ENCODE data around the gene ACADM. TPM values are rescaled to one million over a fixed set of nuclear protein-coding genes. Genes with fewer than 3 reads are reported as not detected.

Gene ACADM
- total RNA-seq, 1 experiment from 2014 or later = 35.6 TPM

GRCh38 chr1:75765697-75766355, 41.3 kb downstream of the ACADM start:
- DNase-seq (ENCODE audit: low spot score) = peak; percentile 54
- Histone ChIP-seq H3K4me3 (ENCODE audit: low read depth, low read length, poor library complexity, severe bottlenecking) (no peak overlapping the region), H3K27ac (ENCODE audit: low read depth, low read length, poor library complexity, severe bottlenecking) (peak overlapping the region; percentile 51), H3K36me3 (ENCODE audit: insufficient read depth, low read length, poor library complexity, severe bottlenecking) (no peaks in the 10 kb centered on the region), H3K27me3 (replicated peaks; ENCODE audit: insufficient read depth, low read depth, low read length, poor library complexity) (no peaks in the 10 kb centered on the region), H3K4me1 (ENCODE audit: insufficient read depth, low read length, poor library complexity, severe bottlenecking) (peaks cover 5% of the 10 kb centered on the region), H3K9me3 (ENCODE audit: low read depth, low read length, poor library complexity, severe bottlenecking) (no peaks in the 10 kb centered on the region)
- POLR2A ChIA-PET (ENCODE audit: low non-redundant PET) = no interaction called here
- TF ChIP-seq CTCF (conservative IDR thresholded peaks at IDR 0.05; ENCODE audit: low read depth, low read length) = no peak
- TF ChIP-seq EZH2 (IDR thresholded peaks at IDR 0.05; ENCODE audit: borderline replicate concordance, low read depth, low read length, poor library complexity, severe bottlenecking) = no peak
- CTCF ChIA-PET = interaction anchor here (0.6 kb wide), 1 partner anchor 30 kb away, joined by 4 read pairs; no protein-coding TSS in a partner anchor
- intact Hi-C loops (cut with micrococcal nuclease; ENCODE audit: unreplicated experiment) = no loop called here
- BruUV-seq (replicated peaks) = no TSS peak

GRCh38 chr1:75768016-75768415, 43.5 kb downstream of the ACADM start:
- no TSS peak for BruUV-seq (replicated peaks)
- Histone ChIP-seq H3K27me3 (replicated peaks; ENCODE audit: insufficient read depth, low read depth, low read length, poor library complexity) (no peaks in the 10 kb centered on the region), H3K9me3 (ENCODE audit: low read depth, low read length, poor library complexity, severe bottlenecking) (no peaks in the 10 kb centered on the region), H3K27ac (ENCODE audit: low read depth, low read length, poor library complexity, severe bottlenecking) (no peak overlapping the region), H3K36me3 (ENCODE audit: insufficient read depth, low read length, poor library complexity, severe bottlenecking) (no peaks in the 10 kb centered on the region), H3K4me3 (ENCODE audit: low read depth, low read length, poor library complexity, severe bottlenecking) (no peak overlapping the region), H3K4me1 (ENCODE audit: insufficient read depth, low read length, poor library complexity, severe bottlenecking) (peaks cover 5% of the 10 kb centered on the region)
- ChIA-PET POLR2A (ENCODE audit: low non-redundant PET) (interaction anchor here (0.6 kb wide), 1 partner anchor 331 kb away, joined by 3 read pairs; no protein-coding TSS in a partner anchor), CTCF (no interaction called here)
- no peak for DNase-seq (ENCODE audit: low spot score)
- TF ChIP-seq CTCF (conservative IDR thresholded peaks at IDR 0.05; ENCODE audit: low read depth, low read length) (no peak), EZH2 (IDR thresholded peaks at IDR 0.05; ENCODE audit: borderline replicate concordance, low read depth, low read length, poor library complexity, severe bottlenecking) (no peak)
- intact Hi-C loops (cut with micrococcal nuclease; ENCODE audit: unreplicated experiment) = no loop called here

- POLR2A ChIA-PET (ENCODE audit: low non-redundant PET) = interaction anchor here (0.6 kb wide), 1 partner anchor 110 kb away, joined by 3 read pairs; no protein-coding TSS in a partner anchor
- intact Hi-C loops (cut with micrococcal nuclease; ENCODE audit: unreplicated experiment) = no loop called here
Observed at GRCh38 chr1:75770761-75771160, 46.3 kb downstream of the ACADM start.

More at GRCh38 chr1:75770761-75771160, 46.3 kb downstream of the ACADM start:
- Histone ChIP-seq H3K4me1 (ENCODE audit: insufficient read depth, low read length, poor library complexity, severe bottlenecking) (peaks cover 3% of the 10 kb centered on the region), H3K4me3 (ENCODE audit: low read depth, low read length, poor library complexity, severe bottlenecking) (no peak overlapping the region), H3K27ac (ENCODE audit: low read depth, low read length, poor library complexity, severe bottlenecking) (no peak overlapping the region), H3K27me3 (replicated peaks; ENCODE audit: insufficient read depth, low read depth, low read length, poor library complexity) (no peaks in the 10 kb centered on the region), H3K36me3 (ENCODE audit: insufficient read depth, low read length, poor library complexity, severe bottlenecking) (no peaks in the 10 kb centered on the region), H3K9me3 (ENCODE audit: low read depth, low read length, poor library complexity, severe bottlenecking) (no peaks in the 10 kb centered on the region)
- no peak for TF ChIP-seq CTCF (conservative IDR thresholded peaks at IDR 0.05; ENCODE audit: low read depth, low read length)
- no peak for TF ChIP-seq EZH2 (IDR thresholded peaks at IDR 0.05; ENCODE audit: borderline replicate concordance, low read depth, low read length, poor library complexity, severe bottlenecking)
- DNase-seq (ENCODE audit: low spot score) = no peak
- CTCF ChIA-PET = no interaction called here
- no TSS peak for BruUV-seq (replicated peaks)
